Anterior cingulate cortex (tissue), 58 donors: ENCODE measurements around the gene CDK10.

Source experiments
- DNase-seq, 58 donors: peaks; one replicate each; lab custom pipeline; 2025; lab: John Stamatoyannopoulos, UW

CDK10 gene

DNA sequence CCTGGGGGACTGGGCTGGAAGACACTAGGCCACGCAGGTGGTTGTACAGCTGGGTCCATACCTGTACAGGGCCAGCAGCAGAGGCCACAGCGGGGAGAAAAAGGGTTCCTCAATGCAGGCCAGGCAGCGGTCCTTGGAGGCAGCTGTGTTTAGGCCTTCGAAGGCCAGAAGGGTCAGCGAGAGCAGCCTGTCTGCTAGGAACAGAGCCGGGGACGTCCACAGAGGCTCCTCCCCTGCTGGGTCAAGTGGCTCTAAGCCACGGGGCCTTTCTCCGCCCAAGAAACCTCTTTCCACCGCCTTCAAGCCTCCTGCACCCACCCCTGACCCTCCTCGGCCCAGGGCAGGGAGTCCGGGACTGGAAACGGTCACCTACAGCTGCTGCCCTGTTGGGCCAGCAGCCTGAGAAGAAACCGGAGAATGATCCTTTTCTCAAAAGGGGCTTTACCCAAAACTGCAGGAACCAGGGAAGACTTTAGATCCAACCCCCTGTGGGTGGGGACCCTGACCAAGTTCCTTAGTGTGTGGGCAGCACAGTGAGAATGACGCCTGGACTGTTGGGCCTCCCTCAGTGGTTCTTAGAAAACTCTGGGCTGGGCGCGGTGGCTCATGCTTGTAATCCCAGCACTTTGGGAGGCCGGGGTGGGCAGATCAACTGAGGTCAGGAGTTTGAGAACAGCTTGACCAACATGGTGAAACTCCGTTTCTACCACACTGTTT, 23.4 kb downstream of the CDK10 start:
- DNase-seq: no peak

DNA sequence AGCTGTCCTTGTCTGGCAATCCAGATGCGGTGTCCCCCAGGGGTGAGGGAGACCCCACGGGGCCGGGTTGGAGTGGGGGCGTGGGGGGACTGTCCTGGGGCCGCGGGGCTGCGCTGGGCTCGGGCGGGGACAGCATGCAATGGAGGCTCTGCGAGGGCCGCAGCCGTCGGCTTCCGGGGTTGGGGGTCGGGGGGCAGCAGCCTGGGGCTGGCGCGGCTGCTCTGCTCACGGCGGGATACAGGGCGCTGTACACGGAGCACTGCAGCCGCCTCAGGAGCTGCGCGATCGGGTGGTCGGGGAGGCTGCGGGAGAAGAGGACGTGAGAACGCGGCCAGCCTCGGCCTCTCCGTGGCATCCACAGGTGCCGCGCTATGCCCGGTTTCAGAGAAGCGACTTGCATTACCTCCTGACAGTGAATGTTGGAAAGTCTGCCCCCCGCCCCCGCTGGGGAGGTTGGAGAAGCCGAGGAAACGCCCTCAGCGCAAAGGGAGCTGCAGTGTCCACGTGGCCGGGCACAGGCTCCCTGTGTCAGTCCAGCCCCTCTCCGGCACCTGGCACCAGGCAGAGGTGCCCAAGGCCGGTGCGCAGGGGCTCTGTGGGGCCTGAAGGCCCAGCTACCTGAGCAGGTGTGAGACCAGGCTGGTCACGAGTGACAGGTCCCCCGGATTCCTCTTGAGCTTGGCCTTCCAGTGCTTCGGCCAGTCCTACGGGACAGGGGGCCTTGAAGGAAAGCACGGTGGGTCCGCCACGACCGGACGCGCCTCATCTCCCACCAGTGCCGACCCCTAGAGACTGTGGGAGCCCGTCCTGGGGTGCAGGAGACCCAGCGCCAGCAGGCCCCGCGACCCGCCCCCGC, 24.4 kb downstream of the CDK10 start:
- no peak for DNase-seq

DNA sequence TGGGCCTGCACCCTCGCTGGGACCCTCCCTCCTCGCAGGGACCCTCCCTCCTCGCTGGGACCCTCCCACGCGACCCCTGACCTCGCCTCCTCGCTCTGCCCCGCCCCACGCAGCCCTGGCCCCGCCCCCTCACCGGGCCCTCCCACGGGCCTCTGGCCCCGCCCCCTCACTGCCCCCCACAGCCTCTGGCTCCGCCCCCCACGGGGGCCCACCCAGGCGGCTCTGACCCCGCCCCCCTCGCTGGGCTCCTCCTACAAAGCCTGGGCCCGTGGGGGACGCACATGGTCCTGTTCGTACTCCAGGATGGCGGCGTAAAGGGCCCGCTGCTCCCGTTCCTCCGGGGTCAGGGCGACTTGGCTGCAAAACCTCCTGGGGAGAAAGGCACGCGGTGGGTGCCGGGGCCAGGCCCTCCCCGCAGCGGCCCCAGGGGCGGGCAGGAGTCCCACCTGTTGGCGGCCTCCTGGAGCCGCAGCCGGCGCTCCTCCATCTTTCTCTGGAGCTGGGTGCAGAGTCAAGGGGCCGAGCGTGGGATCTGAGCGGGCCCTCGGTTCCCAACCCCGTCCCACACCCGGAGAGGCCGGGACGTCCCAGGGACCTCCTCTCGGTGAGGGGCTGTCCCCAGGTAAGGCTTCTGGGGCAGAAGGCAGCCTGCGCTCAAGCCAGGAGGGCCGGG, 25.2 kb downstream of the CDK10 start:
- peak in 1 of 58 donors; percentile 31 for DNase-seq

DNA sequence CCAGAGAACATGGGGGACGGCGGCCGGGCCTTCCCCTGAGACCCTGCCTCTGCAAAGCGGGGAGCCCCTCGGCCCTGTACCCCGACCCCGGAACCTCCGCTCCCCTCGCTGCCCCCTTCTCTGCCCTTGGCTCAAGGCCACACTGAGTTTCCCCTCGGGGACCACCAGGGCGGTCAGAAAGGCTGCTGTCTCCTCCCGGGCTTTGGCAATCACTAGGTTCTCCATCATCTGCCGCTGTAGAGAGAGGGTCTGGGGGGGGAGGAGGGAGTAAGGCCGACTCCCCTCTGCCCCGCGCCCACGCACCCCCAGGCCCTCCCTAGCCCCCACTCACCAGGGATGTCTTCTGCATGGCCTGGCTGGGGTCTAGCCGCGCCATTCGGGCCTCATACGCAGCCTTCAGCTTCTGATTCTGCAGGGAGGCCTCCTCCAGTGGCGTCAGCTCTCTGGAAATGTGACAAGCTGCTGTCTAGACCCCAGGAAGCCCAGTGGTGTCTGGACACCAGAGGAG, 25.8 kb downstream of the CDK10 start:
- no peak for DNase-seq

DNA sequence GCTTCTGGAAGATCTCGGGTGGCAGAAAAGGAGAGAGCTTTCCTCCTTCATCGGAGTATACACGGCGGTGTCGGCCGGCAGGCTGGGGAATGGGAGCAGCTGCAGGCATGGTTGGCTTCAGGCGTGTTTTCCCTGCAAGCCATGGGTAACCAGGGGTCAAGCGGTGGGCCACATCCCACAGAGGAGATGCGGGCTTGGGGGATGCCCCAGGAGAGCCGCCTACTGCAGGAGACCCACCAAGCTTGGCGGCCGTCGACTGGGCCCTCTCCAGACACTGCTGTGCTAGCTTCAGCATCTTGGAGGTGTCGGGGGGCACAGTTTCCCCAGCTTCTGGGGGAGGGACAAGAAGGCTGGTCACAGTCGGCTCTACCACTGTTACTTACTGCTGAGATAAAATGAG, 30.0 kb downstream of the CDK10 start:
- no peak for DNase-seq

DNA sequence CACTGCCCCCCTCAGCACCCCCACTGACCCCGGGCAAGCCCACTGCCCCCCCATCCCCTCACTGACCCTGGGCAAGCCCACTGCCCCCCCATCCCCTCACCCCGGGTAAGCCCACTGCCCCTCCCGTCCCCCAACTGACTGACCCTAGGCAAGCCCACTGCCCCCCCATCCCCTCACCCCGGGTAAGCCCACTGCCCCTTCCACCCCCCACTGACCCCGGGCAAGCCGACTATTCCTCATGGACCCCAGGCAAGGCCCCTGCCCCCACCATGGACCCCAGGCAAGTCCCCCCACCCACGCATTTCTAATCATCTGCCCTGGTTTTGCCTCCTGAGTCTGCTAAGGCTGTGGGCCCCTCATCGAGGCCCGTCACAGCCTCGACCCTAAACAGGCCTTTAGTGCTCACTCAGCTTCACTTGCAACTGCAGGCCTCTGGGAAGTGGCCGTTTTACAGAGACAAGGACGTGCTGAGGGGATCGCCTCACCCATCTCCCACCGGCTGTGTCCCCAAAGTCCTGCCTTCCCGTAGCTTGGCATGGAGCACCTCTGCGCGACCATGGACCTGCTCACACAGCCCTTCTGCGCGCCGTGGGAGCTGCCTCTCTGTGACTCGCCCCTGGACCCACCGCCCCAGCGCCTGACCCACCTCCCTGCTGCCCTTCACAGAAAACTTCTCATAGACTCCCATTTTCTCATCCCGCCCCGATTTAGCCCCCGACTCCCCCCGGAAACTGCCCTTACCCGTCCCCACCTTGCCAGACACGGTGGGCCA, 30.6 kb downstream of the CDK10 start:
- DNase-seq: no peak

DNA sequence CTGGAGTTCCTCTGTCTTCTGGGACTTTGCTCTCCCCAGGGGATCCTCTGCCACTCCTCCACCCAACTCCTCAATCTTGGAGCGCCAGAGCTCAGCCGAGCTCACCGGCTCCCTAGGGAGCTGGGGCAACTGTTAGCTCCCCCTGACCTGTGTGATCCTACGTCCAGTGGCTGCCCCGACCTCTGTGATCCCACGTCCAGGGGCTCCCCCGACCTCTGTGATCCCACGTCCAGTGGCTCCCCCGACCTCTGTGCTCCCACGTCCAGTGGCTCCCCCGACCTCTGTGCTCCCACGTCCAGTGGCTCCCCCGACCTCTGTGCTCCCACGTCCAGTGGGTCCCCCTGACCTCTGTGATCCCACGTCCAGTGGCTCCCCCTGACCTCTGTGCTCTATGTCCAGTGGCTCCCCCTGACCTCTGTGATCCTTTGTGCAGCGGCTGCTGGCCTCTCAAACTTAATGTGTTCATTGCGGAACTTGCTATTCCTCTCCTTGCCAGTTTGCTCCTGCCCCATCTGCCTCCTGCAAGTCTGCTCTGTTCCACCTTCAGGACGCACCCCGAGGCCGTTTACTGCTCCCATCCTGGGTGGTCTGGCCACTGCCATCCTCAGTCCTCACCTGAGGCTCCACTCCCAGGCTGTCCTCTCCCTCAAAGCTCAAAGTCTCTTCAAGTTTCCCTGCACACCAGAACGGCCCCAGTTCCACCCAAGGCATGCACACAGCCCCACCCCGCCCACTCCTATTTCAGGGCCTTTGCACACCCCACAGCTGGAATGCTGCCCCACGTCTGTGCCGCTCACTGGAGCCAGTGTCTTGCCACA, 31.4 kb downstream of the CDK10 start:
- DNase-seq: no peak

DNA sequence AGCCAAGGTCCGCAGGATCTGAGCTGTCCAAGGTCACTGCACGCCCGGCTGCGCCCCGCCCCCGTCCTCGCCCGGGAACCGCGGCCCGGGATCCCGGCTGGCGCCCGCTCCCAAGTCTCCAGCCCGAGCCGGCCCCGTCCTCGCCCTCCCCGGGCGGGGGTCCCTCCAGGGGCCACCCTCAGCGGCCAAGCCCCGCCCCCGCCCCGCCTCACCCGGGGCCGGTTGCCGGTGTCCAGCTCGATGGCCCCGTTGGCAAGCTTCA, 34.0 kb downstream of the CDK10 start:
- DNase-seq: peak in 16 of 58 donors; percentile 31 to 82 (median 72)

DNA sequence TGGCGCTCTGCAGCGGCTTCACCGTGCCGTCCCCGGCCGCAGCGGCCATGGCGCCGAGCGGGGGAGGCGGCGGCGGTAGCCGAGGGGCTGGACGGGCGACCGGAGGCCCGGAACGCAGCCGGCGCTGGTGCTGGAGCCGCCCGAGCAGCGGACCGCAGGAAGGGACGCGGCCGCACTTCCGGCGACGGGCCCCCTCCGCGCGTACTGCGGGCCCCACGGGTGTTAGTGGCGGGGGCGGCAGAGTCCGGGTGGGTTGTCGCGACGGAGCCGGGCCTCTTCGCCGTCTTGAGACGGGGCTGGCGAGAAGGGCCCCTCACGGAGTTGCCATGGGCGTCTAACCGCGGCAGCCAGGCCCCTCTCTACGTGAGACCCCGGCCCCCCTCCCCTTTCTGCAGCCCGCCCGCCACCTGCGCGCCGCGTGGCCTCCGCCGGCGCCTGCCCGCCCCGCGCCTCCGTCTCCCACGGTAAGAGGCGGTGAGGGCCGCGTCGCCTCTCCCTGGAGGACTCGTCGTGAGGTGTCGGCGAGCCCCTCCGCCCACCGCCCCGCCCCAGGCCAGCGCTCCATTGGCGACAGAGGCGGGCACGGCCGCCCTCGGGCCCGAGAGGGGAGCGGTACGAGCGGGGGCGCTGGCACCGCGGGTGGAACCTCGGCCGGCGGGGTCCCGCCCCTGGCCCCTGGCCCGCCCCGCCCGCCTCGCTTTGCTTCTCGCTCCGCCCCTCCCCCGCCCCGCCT, 34.5 kb downstream of the CDK10 start, which contains the start of the genes VPS9D1 and ZNF276:
Gene VPS9D1 (minus strand): TSS at position 86 of the 733 bp plus-strand sequence. CDS start 37 bp downstream, at position 49.
Gene ZNF276 (plus strand): TSS at position 725 of the 733 bp plus-strand sequence. CDS start 104 bp downstream, outside the sequence.
- peak in 57 of 58 donors; percentile 30 to 88 (median 79) for DNase-seq

DNA sequence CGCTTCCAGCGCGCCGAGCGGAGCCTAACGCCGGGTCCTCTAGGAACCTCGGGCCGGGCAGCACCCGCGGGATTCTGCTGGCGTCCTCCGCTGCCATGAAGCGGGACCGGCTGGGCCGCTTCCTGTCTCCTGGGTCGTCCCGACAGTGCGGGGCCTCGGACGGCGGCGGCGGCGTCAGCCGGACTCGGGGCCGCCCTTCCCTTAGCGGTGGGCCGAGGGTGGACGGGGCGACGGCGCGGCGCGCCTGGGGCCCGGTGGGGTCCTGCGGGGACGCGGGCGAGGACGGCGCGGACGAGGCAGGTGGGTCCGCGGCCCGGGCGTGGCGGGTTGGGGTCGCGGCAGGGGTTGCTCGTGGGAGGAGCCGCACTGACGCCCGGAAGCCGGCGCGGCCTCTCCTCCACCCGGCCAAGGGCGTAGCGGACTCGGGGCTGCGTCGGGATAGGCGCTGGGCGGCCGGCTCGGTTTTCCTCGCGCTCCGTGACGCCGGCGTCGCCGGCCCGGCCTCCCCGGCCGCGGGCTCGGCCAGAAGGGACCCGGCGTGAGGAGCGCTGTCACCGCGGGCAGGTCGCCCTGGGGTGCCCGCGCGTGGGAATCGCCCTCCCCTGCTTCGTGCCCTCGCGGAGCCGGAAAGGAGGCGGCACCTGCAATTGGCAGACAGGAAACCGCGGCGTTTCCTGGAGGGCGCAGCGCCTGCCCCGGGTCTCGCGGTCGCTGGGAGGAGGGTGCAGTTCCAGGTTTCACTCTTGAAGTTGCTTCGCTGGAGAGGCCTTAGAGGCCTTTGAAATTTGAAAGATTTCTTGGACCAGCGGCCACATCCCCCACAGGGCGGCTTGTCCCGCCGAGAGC, 35.3 kb downstream of the CDK10 start:
- DNase-seq: peak in 12 of 58 donors; percentile 14 to 63 (median 36)

DNA sequence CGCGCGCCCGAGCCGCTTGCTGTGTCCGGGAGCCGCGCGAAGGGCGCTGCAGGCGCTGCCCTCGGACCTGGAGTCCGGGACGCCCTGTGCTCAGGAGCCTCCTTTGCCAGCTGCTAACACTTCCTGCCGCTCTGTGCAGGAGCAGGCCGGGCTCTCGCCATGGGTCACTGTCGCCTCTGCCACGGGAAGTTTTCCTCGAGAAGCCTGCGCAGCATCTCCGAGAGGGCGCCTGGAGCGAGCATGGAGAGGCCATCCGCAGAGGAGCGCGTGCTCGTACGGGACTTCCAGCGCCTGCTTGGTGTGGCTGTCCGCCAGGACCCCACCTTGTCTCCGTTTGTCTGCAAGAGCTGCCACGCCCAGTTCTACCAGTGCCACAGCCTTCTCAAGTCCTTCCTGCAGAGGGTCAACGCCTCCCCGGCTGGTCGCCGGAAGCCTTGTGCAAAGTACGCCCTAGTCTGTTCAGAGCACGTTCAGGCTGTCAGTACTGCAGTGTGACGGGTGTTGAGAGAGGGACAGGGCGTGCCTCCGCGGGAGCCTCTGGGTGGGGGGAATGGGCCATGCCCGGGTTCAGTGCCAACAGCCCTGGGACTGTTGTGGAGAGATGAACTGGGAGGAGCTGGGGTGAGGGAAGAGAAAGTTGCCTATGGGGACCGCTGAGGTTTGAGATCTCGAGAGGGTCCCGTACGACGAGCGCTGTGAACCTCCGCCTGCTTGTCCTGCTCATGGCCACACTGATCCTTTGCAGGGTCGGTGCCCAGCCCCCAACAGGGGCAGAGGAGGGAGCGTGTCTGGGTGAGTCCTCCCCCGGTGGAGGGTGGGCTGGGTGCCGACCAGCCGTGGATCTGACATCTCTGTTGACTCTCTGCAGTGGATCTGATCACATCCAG, 36.1 kb downstream of the CDK10 start:
- peak in 30 of 58 donors; percentile 15 to 78 (median 39) for DNase-seq

DNA sequence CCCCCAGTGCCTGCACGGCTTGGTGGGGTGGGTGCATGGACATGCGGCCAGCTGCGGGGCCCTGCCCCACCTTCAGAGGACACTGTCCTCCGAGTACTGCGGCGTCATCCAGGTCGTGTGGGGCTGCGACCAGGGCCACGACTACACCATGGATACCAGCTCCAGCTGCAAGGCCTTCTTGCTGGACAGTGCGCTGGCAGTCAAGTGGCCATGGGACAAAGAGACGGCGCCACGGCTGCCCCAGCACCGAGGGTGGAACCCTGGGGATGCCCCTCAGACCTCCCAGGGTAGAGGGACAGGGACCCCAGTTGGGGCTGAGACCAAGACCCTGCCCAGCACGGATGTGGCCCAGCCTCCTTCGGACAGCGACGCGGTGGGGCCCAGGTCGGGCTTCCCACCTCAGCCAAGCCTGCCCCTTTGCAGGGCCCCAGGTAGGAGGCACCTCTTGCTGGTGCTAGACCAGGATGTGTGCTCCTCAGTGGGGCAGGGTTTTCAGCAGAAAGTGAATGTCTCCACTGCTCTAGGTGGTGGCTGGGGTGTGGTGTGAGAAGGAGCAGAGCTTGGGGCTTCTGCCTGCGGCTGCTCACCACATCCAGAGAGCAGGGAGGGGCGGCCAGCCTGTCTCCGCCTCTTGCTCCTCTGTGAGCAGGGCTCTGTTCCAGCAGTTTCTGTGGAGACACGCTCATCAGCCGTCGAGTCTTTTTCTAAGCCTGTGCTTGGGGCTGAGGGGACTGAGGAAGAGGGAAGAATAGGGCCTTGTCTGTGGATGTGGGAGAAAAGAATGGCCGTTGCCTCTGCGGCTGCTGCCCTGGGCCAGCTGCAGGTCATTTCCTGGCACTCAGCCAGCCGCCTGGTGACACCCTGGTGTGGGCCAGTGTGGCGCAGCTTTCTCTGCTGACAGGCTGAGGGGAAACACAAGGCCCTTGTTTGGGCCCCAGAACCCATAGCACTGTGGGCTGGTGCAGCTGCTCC, 37.1 kb downstream of the CDK10 start:
- DNase-seq: peak in 57 of 58 donors; percentile 27 to 99 (median 91)

DNA sequence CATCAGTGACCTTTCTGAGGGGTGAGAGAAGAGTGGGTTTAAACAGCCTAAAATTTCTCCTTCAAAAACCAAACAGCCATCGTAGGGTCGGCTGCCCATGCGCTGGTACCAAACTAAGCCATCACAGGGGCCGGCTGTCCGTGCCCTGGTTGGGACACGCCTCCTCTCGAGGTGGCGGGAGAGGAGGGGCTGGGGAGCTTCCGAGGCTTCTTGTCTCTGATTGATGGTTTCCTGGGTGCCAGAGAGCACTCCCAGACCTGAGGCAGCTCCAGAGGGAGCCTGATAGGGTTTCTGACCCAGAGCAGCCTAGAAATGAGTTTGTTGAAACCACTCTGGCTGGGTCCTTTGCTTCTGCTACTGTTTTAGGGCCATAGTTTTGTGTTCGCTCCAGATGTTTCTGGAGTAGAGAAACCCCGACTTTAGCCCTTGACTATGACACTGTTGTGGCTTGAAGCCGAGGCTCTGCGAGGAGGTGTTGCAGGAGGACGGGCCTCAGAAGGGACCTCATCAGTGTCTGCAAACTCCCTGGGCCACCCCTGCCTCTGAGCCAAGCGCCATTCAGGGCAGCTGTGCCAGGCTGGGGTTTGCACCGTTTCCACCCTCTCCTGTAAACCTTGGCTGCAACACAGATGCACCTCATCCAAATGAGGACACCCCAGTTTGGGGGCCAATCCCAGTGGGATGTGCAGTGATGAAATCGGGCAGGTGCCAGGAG, 41.1 kb downstream of the CDK10 start:
- no peak for DNase-seq

DNA sequence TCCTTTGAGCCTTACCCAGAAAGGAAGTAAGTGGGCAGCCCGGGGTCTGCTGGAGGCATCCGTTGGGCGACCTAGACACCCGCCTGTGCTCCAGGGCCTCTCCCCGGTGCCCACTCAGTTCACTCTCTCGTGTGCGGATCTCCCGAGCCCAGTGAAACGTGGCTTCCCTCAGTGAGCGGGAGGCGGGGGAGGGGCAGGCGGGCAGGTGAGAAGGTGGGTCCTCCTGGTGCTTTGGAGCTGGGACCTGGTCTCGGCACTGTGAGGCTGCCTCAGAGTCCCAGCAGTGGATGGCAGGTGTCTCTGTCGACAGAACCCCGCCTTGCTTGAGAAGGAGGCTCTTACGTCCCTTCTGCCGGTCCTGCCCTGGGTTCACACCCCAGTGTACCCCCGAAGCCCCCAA, 42.8 kb downstream of the CDK10 start:
- no peak for DNase-seq
